Activated effector memory CD4-positive, alpha-beta T cell treated with Interleukin-2 at 50 U/mL for 16 hours (primary cell): ENCODE measurements around the gene NUP50.

Source experiments
- DNase-seq: peaks from one replicate; pipeline ENCODE4 v3.0.0-alpha.2; 2020

NUP50 gene, protein sequence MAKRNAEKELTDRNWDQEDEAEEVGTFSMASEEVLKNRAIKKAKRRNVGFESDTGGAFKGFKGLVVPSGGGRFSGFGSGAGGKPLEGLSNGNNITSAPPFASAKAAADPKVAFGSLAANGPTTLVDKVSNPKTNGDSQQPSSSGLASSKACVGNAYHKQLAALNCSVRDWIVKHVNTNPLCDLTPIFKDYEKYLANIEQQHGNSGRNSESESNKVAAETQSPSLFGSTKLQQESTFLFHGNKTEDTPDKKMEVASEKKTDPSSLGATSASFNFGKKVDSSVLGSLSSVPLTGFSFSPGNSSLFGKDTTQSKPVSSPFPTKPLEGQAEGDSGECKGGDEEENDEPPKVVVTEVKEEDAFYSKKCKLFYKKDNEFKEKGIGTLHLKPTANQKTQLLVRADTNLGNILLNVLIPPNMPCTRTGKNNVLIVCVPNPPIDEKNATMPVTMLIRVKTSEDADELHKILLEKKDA

DNA sequence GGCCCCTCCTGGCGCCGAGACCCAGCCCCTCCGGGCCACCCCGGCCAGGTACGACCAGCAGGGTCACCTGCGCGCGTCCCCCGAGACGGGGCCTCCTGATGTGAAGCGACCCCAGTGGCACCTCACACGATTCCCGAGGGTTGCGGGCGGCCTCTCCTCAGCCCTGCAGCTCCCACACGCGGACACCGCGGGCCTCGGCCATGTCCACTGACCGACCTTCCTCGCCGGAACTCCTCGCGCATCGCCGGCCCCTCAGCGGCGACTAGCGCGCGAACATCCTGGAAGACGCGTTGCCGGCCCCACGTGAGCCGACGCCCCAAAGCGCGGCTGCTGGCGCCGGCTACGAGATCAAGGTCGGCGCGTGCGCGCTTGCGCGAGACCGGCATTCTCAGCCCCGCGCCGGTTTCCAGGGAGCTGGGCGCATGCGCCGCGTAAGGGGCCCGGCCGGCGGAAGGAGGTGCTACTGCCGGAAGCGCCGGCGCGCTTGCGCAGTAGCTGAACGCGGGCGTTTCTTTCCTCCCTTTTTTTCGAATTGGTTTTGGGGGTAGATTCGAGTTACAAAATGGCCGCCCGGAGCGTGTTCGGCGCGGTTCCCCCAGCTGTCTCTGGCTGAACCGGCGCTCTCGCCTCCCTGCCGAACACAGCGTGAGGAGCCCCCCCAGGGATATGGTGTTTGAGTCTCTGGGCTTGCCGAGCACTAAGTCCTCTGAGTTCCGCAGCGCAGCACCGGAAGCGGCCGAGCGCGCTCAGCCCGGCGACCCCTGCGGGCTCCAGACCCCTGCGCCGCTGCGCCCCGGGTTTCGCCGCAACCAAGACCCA, at the start of gene NUP50:
Gene NUP50, plus strand, starts transcription at position 475 of the 819 bp plus-strand sequence. CDS start 4,253 bp downstream, outside the sequence.
- peak; percentile 95 for DNase-seq

DNA sequence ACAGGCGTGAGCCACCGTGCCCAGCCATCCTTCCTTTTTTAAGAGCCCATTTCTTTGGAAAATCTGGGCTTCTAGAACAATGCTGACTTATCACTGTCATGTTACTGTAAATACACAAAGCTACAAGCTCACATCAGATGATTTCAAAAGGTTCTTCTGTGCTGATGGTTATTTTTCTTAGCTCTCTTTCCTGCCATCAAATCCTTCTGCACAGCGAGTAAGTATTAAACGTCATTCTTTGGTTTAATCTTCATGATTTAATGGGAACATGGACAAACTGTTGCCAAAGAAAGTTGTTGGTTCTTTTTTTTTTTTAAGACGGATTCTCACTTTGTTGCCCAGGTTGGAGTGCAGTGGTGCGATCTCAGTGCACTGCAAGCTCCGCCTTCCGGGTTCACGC, 43.3 kb upstream of the NUP50 start:
- DNase-seq = no peak

DNA sequence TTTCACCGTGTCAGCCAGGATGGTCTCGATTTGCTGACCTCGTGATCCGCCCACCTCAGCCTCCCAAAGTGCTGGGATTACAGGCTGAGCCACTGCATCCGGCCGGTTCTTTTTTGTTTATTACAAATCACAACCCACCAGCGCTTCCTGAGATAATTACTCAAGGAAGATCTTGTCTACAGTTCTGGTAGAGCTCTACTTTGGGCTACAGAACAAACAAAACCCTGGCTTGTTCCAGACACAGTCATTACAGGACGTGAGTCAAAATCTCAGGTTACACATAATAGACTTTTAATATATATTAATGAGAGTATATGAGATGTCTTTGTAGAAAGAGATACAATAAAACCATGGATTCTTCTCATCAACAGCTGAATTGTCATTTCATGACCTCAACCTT, 42.8 kb upstream of the NUP50 start:
- no peak for DNase-seq

DNA sequence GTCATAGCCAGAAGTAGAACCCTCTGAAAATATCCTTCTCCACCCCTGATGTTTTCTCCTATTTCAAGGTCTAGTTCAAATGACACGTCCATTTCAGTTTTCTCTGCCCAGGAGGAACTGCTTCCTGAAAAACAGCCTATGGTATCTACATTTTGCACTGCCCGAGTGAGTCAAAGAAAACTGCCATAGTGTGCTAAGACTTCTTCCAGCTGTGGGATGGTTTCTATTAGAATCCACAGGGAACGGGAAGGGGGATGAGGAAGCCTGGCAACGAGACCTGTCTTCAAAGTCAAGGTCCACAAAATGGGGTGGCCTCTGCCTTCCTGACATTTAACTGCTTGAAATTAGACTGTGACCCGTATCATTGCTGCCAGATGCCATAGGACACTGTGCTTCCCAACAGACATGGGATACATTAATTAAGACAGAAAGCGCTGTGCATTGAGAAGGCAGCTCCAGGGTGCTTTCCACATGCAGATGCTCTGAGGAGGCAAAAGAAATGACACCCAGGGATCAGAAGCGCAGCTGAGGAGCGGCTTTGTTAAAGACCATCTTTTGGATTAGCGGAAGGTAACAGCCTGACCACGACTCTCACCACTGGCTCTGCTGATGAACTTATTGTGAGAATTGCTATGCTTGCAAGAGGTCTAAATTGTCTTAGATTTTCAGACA, 39.4 kb upstream of the NUP50 start:
- no peak for DNase-seq

DNA sequence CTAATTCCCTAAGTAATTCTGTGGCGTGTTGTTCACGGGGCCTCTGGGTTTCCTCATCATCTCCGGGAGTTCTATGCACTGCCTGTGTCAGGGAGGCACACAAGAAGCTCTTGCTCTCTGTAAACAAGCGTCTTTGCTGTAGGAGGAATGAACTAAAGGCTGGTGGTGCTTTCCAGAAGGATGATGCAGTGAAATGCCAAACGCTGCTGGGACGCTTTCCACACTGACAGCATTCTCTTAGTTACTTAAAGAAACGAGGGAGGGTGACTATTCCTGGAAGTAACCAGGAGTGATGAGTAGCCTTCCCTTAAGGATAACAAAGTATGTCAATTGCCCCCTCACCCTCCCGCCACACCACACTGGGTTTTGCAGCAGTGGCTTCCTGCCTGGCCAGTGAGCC, 38.5 kb upstream of the NUP50 start:
- DNase-seq = no peak

DNA sequence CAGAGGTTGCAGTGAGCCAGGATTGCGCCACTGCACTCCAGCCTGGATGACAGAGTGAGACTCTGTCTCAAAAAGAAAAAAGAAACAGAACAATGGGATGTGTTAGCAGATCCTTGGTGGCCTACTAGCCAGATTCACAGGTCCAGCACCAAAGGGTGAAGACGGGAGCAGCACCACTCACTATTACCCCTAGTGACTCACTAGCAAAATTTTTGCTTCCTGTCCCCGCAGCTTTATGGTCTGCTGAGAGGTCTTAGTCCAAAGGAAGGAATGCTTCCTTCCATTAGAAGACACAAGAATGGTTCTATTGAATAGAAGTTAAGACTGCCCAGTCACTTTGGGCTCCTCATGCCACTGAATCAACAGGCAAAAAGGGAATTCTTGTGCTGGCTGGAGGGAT, 35.9 kb upstream of the NUP50 start:
- no peak for DNase-seq

DNA sequence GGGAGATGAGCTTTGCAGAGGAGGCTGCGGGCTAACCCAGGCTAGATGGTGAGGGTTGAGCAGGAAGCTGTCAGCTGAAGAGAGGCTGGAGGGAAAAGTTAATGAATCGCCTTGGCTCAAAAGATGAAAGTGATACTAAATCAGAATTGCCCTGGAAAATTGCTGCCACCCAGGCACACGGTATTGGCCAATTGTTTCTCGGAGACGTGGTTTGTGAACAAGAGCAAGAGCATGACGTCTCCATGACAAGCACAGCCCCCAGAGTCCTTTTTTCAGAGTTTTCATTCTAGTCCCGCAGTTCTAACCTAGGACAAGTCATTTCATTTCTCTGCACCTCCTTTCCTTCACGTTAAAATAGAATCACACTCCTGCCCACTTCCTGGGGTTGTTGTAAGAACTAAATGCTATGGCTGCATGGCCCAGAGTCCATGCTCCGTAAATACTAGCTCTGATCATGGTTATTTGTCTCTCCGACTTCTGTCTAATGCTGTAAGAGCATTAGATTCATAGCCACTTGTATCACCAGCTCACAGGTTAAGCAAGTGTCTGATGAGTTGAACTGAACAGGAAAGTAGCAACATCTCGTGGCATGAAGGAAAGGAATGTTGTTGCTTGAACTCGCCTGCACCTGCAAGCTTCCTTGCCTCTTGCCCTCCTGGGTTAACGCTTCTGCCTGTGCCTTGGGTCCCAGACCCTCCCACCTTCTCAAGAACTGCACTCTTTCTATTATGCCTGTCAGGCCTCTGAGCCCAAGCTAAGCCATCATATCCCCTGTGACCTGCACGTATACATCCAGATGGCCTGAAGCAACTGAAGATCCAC, 33.8 kb upstream of the NUP50 start:
- DNase-seq = no peak

DNA sequence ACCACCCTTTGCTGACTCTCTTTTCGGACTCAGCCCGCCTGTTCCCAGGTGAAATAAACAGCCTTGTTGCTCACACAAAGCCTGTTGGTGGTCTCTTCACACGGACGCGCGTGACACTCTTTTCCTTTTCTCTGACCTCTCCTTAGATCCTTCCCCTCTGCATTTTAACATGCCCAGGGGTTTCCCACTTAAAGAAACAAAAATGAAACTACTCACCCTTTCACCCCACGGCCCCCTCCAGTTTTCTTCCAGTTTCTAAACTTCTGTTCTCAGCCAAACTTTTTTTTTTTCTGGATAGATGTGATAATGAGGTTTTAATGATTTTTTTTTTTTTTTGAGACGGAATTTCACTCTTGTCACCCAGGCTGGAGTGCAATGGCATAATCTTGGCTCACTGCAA, 32.8 kb upstream of the NUP50 start:
- DNase-seq = no peak

DNA sequence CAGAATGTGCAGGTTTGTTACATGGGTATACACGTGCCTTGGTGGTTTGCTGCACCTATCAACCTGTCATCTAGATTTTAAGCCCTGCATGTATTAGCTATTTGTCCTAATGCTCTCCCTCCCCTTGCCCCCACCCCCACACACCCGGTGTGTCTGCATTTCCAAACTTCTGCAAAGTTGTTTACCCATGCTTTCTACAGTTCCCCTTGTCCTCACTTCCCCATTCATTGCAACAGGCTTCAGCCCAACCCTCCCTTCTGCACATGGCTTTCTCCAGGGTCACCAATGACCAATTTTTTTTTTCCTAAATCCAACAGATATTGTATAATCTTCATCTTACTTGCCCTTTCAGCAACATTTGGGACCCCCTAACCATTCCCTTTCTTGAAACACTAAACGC, 32.0 kb upstream of the NUP50 start:
- no peak for DNase-seq

DNA sequence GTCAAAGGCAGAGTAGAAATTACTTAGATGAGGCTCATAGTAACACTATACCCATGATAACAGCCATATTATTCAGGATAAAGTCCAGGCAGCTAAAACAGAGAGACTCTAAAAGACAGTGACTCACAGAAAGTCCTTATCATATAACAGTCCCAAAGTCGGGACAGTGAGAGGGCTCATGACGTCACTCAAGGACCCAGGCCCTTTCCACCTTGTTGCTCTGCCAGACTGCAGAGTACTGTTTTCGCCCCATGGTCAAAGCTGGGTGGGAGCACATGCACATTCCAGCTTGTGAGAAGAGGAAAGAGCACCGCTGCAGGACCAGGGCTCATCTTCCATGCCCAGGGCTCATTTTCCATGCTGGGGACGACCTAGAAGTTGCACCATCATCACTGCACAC, 29.4 kb upstream of the NUP50 start:
- DNase-seq = no peak

DNA sequence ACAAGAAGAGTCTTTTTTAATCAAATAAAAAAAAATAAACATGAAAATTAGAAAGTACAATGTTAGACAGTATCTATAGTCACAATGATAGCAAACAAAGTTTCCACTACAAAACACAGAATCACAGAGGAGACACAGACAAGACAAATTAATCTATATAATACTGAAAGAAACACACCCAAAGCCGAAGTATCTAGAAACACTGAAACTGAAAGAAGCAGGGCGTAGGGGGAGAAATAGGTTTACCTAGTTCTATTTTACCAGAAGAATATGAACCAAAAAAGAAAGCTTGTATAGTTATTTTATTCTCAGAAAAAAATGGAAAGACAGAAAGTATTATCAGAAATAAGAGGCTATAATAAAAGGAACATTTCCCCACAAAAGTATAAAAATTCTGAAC, 27.1 kb upstream of the NUP50 start:
- DNase-seq = no peak

DNA sequence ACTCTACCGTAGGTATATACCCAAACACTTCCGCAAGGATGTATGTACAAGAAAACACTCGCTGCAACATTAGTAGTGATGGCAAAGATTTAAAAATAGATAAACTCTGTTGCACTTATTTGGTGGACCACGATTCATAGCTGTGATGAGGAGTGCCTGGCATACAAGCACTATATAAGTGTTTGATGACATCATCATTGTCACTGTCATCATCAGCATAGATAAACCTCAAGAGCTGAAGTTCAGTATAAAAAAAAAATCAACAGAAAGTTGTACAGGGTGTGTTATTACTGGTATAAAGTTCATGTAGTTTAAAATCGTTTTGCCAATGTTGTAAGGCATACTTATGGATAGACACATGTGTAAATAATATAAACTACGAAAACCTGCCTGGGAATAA, 24.0 kb upstream of the NUP50 start:
- no peak for DNase-seq

DNA sequence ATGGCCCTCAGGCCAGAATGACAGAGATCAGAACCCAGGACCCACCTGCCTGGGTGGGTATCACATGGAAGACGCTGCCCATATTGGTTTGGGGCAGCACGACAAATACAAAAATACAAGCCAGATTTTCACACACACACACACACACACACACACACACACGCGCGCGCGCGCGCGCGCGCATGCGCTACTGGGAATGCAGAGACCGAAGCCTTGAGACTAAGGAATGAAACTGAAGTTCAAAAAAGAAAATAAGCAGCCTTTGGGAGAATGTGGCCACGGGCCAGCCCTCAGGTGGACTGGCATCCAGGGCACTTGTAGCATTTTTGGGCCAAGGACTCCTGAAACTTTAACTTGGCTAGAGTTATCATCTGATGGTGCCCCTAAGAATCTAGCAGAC, 21.3 kb upstream of the NUP50 start:
- DNase-seq = no peak

DNA sequence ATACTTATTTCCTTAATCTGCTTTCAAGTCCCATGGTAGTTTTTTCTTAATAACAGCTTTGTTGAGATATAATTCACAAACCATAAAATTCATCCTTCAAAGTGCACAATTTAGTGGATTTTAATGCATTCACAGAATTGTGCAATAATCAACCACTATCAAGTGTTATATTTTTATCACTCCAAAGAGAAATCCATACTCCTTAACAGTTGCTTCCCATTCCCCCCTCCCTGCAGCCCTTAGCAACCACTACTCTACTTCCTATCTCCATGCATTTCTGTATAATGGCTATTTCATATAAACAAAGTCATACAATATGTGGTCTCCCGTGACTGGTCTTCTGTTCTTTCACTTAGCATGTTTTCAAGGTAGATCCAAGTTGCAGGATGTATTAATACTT, 18.8 kb upstream of the NUP50 start:
- DNase-seq = no peak

DNA sequence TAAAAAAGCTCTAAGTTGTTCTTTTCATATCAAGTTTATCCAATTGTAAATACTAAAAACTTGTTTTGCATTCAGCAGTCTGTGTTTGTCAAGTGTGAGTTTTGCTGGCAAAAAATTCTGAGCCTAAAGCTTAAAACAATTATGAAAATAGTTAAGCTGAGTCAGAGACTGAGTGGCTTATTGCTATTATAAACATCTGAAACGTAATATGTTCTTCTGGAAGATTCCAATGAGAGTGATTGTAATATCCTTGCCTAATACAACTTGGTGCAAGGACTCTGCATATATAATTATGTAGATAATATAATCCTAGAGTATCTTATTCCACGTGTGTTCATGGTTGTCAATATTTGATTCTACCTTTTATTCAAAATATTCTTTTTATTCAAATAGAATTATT, 14.1 kb upstream of the NUP50 start:
- no peak for DNase-seq

DNA sequence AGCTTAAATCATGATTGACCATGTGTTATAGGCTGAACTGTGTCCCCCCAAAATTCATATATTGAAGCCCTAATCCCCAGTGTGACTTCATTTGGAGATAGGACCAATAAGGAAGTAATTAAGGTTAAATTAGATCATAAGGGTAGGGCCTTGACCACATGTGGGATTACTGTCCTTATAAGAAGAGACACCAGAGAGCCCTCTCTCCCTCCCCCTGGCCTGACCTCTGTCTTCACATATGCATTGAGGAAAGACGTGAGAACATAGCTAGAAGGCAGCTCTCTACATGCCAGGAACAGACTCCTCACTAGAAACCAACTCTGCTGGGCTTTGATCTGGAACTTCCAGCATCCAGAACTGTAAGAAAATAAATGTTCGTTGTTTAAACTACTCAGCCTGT, 13.6 kb upstream of the NUP50 start:
- DNase-seq = no peak

DNA sequence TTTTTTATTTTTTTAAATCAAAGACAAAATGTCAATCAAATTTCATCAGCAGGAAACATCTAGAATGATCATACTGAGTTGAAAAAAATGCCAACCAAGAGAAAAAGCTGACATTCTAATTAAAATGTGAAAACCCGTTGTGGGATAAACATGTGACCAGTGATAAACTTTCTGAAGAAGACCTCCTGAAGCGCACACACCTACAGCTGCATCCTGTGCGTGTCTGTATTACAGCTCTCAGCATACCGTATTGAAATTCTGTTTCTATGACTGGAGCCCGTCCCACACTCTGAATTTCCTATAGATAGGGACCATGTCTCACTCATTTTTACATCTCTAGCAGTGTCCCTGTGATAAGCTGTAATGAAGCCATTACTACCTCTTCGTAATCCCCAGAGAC, 12.2 kb upstream of the NUP50 start:
- no peak for DNase-seq

DNA sequence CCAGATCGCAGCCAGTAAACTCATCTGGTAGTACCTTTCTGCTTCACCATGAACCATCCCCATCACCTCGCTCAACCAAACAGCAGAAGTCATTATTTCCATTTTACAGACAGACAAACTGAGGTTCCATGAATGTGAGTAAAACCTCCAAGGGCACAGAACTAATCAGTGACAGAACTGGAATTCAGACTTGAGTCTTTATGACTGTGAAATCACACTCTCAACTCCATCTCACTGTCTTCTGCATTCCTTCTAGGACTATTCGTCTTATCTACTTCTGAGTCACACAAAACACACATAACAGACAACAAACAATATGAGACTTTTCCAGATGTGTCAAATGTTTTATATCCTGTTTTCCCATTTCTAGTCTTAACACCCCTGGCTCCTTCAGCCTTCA, 9.3 kb upstream of the NUP50 start:
- no peak for DNase-seq

DNA sequence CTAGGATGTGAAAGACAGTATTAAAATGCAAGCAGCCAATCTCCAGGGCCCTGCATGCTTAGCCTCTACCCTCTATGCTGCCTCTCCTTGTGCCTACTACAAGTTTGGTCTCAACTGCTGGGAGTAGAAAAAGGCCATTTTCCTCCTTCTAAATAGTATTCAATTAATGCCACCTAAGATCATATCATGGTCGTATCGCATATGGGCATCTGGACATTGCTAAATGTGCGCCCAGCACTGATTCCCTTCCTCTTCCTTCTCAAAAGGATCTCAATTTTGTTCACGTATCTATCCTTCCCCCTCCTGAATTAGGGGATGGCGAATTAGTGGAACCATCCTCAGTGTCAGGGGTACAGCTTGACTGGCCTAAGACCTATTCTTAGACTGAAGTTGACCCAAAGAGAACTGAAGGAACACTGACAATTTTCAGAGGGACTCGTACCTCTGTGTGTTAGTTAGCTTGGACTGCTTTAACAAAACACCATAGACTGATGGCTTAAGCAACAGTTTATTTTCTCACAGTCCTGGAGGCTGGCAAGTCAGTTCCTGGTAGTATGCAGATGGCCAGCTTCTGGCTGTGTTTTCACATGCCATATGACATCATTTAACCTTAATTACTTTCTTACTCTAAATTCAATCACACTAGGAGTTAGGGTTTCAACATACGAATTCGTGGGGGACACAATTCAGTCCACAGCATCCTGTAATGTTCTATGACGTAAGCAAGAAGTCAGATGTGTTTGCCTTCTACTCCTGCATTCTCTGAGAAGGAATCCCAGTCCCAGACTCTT, 8.5 kb upstream of the NUP50 start:
- DNase-seq = no peak

DNA sequence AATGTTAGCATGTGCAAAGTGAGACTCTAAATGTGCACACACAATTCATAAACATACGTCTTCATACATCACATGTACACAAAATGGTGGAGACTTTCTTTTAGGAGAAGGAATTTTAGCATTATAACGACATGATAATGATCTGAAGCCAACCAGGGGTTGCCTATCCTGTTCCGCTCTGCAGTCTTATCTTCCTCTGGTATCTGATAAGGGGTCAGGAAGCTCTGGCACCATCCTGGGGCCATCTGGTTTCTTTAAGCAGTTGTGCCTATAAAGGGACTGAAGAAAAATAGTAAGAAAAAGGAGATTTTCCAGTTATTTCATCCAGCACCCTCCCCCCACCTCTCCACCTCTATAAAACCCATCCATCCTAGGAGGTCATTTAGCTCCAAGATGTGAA, 5.8 kb upstream of the NUP50 start:
- DNase-seq = no peak

DNA sequence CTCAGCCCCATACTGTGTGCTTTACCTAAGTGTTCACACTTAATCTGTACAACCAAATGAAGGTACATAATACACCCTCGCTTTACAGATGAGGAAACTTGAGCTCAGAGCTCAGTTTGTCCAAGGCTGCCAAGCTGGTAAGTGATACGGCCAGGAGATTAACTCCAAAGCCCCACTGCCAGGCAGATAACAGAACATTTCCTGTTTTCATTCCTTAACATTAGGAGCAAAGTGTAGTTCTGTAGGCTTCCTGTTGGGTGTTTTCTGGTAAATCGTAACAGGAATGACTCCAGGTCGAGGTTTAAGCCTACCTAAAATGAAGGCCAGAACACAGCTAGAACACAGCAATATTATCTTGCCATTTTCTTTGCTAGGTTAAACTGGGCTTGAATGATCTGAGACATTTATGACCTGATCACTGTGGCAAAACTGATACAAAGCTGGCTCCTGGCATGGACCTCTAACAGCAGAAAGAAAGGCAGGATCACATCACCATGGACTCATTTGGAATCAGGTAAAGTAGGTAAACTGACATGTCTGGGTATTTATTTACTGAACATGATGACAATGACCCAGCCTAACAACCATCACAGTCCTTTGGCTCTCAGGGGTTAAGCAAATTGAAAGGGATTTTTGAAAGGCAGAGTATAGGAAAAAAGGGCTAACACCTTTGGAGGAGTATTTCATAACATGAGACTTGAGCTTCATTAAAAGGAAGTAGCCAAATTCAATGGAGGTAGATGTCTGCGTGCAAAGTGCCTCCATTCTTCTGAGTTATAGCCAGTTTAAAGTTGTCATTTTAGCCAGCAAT, 3.9 kb upstream of the NUP50 start:
- no peak for DNase-seq
